Fibroblast of pulmonary artery (primary cell): Measurements from ENCODE around the gene SCN1A.

ENCODE experiments used
- DNase-seq: peaks from one replicate; pipeline ENCODE4 v3.0.0-alpha.2; 2010; ENCODE audit warnings: low read depth
- H3K4me3 ChIP-seq: replicated peaks from 2 replicates; pipeline ENCODE4 v1.5.1; 2011; ENCODE audit warnings: low read depth, mild to moderate bottlenecking, control low read depth, low read length, moderate library complexity
- TF ChIP-seq, protein P1 (sequence below): IDR thresholded peaks from 2 replicates; pipeline ENCODE4 v1.5.1; 2011; ENCODE audit warnings: mild to moderate bottlenecking, control low read depth, low read length, inconsistent platforms; ENCODE audit errors: missing control alignments

The SCN1A gene

DNA sequence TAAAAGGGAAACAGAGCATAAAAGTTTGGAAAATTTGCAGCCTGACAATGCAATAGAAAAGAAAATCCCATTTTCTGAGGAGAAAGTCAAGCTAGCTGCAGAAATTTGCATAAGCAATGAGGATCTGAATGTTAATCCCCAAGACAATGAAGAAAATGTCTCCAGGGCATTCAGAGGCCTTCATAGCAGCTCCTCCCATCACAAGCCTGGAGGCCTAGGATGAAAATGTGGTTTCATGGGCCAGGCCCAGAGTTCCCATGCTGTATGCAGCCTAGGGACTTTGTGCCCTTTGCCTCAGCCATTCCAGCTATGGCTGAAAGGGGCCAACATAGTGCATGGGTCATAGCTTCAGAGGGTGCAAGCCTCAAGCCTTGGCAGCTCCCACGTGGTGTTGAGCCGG, 10.3 kb upstream of the SCN1A start:
- TF ChIP-seq, protein P1, sequence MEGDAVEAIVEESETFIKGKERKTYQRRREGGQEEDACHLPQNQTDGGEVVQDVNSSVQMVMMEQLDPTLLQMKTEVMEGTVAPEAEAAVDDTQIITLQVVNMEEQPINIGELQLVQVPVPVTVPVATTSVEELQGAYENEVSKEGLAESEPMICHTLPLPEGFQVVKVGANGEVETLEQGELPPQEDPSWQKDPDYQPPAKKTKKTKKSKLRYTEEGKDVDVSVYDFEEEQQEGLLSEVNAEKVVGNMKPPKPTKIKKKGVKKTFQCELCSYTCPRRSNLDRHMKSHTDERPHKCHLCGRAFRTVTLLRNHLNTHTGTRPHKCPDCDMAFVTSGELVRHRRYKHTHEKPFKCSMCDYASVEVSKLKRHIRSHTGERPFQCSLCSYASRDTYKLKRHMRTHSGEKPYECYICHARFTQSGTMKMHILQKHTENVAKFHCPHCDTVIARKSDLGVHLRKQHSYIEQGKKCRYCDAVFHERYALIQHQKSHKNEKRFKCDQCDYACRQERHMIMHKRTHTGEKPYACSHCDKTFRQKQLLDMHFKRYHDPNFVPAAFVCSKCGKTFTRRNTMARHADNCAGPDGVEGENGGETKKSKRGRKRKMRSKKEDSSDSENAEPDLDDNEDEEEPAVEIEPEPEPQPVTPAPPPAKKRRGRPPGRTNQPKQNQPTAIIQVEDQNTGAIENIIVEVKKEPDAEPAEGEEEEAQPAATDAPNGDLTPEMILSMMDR, result no peak
- DNase-seq, result no peak
- H3K4me3 ChIP-seq, result no peak overlapping the region

DNA sequence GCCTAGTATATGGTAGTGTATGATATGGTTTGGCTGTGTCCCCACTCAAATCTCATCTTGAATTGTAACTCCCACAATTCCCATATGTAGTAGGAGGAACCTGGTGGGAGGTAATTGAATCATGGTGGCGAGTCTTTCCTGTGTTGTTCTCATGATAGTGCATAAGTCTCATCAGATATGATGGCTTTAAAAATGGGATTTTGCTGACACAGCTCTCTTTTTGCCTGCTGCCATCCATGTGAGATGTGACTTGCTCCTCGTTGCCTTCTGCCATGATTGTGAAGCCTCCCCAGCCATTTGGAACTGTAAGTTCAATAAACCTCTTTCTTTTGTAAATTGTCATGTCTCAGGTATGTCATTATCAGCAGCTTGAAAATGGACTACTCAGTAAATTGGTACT, 9.5 kb upstream of the SCN1A start:
- TF ChIP-seq, protein P1, result no peak

DNA sequence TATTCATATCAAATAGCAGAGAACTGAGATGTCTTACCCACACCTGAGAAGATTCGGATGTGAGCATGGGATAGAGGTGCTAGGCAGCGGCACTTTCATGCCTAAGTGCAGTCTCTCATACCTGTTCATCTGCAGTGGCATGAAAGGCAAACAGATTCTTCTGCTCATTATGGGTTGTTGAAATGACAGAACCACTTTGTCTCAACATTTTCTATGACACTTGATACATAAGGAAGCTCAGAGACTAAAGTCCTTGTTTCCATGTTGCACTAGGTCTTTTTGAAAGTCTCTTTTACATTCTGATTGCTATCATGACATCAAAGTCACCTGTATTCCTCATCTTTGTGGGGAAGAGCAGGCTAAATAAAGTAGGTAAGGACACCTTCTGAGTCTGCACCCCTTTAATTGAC, 8.0 kb upstream of the SCN1A start:
- TF ChIP-seq, protein P1, result no peak
- DNase-seq, result no peak
- H3K4me3 ChIP-seq, result no peak overlapping the region

More for the DNA sequence above, 9.5 kb upstream of the SCN1A start:
- no peak overlapping the region for H3K4me3 ChIP-seq
- DNase-seq, result no peak

DNA sequence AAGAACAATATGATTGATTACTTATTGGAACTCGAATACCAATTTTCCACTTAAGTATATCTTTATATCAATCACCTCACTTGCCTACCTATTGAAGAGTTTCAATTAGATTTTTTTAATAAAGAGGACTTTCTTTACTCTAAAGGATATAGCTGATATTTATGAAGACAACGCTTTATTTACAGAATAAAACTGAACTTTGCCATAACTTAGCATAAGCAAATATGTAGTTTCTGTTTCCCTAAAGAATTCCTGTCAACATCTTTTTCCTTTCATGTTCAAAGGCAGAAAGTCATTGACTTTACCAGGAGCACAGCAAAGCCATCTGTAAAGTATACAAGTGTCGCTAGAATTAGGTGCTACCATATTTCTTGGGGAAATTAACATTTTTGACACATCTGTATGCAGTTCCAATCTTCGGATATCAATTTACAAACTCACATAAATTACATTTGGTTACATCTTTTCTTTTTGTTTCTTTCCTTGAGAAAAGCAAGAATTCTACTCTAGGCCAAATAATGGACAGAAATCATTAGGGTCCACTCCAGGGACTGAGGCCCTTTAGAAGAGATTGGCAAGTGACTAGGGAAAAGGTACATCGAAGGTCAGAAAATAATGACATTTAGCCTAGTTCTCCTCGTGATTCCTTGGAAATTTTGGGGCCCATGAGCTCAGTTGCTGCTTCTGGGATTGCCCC, 7.5 kb upstream of the SCN1A start:
- no peak overlapping the region for H3K4me3 ChIP-seq
- no peak for DNase-seq
- TF ChIP-seq, protein P1, result no peak

DNA sequence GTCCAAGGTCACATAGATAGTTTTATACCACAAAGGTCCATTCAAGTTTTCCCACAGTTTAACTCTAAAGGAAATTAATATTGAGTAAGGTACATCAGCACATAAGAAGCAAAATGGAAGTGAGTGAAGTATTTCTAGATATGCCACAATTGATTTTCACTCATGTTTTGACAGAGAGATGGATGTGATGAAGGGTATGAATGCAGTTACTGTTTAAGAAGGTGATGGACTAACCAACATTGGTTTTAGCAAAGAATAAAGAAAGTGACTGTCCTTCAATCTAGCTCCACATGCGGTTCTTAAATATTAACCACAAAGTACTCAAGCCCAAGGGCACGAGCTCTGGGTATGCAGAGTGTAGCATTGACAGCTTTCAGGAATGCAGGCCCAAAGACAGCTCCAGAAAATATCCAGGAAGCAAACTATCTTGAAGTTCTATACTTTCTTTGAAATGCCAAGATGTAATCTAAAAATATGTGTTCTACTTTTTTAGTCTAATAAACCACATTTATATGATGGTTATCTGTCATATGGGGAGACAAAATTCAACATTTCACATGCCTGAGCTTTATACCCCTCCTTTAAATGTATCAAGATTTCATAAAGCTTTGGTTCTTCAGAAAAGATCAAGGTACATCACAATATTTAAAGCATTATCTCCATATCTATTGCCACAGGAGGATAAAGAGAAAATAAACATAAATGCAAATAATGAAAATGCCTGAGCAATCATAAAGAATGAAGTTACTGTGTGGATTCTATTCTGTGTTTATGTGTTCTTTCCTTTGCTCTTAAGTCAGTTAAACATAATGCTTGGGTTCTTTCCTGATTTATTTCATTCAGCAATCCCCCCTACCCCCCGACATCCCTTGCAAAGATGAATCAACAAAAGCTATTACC, 6.7 kb upstream of the SCN1A start:
- DNase-seq, result no peak
- TF ChIP-seq, protein P1, result no peak
- H3K4me3 ChIP-seq, result no peak overlapping the region

DNA sequence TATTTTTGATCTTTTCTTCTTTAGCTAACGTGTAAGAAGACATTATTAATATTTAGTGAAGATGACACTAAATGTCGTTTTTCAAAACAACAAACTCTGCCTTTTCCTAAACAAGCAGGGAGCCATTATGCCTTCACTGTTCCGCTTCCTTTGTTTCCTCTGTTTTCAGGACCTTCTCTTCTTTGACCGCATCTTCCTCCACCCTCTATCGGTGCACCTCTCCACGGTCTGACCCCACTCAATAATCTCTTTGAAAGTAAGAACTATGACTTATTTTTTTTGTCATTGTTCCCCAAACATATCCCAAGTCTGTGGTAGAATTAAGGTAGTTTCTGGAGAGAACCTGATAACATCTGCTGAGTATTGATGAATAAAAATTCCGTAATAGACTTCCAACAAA, 5.8 kb upstream of the SCN1A start:
- DNase-seq, result no peak

More for the DNA sequence above, 5.8 kb upstream of the SCN1A start:
- TF ChIP-seq, protein P1, result no peak
- H3K4me3 ChIP-seq, result no peak overlapping the region
